Prostate gland (tissue), 2 donors: ENCODE data around the gene ADGRG6. TPM values are rescaled to one million over a fixed set of nuclear protein-coding genes. Genes with fewer than 3 reads are reported as not detected.

ENCODE experiments used
- DNase-seq: peaks from one replicate; pipeline ENCODE4 v3.0.0-alpha.2; 2019; ENCODE audit warnings: low spot score
- H3K27ac ChIP-seq, 2 donors: fragments of 200-600 bp; sonication (generic); 2 replicates each; pipeline ENCODE4 v1.5.1; 2017 to 2019
- H3K27me3 ChIP-seq: fragments of 200-600 bp; sonication (generic); replicated peaks from 2 replicates; pipeline ENCODE4 v1.5.1; 2019; ENCODE audit not compliant: insufficient read depth
- H3K36me3 ChIP-seq, 2 donors: fragments of 200-600 bp; sonication (generic); 1 replicate in 1 of 2; 2 replicates in 1 of 2; pipeline versions ENCODE4 v1.5.1 to v1.8.1; 2017 to 2019
- H3K4me1 ChIP-seq: fragments of 200-600 bp; sonication (generic); replicated peaks from 2 replicates; pipeline ENCODE4 v1.5.1; 2019
- H3K4me3 ChIP-seq, 2 donors: fragments of 200-600 bp; sonication (generic); 2 replicates each; pipeline ENCODE4 v1.5.1; 2017 to 2019
- H3K9me3 ChIP-seq: fragments of 200-600 bp; sonication (generic); 2 replicates; pipeline ENCODE4 v1.5.1; 2017
- POLR2A ChIP-seq: fragments of 450-650 bp; IDR thresholded peaks from one replicate; pipeline ENCODE4 v1.6.1; 2016; ENCODE audit warnings: antibody characterized with exemption, mild to moderate bottlenecking
- POLR2AphosphoS5 ChIP-seq: sonication (generic); formaldehyde crosslinking; IDR thresholded peaks from one replicate; pipeline ENCODE4 v1.6.1; 2017; ENCODE audit warnings: antibody characterized with exemption
- WGBS: methylation state at CpG from one replicate; pipeline ENCODE4 v1.1.5; 2018; 5-methylcytosine and 5-hydroxymethylcytosine counted together
- intact Hi-C: fragments of 100-400 bp; cut with DNase I; formaldehyde crosslinking; loops from one replicate; pipeline ENCODE4 v1.14.2; 2022
- total RNA-seq, 2 donors: library from RNA; depleted of rRNA; stranded (reverse); fragments of >200 nt; gene quantifications; one replicate each; pipeline ENCODE4 v1.1.0, GENCODE V29; 2016
- TF ChIP-seq, protein P1 (sequence below), 4 experiments: fragments of 200-600 bp in 2 of 4; fragments of 450-650 bp in 2 of 4; sonication (generic) in 2 of 4; IDR thresholded peaks; 1 replicate in 3 of 4; 2 replicates in 1 of 4; pipeline ENCODE4 v1.5.1; 2016 to 2019; ENCODE audit warnings: antibody characterized with exemption in 4 of 4, mild to moderate bottlenecking in 2 of 4, moderate library complexity in 2 of 4

The ADGRG6 gene
- total RNA-seq, 2 donors from 2014 or later: 13.5 to 18.0 TPM

DNA sequence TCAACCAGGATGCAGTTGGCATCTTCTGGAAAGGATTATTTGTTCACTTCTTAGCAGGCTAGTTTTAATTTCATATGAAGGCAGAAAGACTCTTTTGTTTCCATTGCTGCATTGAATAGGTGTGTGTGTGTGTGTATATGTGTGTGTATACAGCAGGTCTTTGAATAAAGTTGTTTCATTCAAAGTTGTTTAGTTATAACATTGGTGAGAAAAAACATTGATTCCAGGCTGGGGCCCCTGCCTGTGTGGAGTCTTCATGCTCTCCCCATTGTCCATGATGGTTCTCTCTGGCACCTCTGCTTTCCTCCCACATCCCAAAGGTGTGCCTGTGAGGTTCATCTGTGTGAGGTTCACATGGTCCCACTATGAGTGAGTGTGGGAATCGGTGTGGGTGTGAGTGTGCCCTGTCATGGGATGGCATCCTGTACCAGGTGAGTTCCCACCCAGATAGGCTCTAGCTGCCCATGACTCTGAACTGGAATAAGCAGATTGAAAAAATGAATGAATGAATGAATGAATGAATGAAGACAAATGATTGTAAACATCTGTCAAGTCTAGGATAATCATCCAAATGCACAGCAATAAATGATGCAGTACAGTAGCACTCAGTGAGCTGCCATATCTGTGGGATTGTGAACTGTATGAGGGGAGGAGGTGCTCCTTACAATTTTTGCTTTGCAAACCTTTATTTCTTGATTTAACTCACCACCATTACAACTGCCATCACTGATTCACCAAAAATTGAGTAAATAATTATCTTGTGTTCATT is 156.0 kb downstream of the ADGRG6 start:
- Histone ChIP-seq H3K36me3 (no peaks in the 10 kb centered on the region), H3K9me3 (no peaks in the 10 kb centered on the region), H3K27me3 (no peaks in the 10 kb centered on the region), H3K4me1 (no peaks in the 10 kb centered on the region), H3K4me3 (no peak overlapping the region), H3K27ac (no peak overlapping the region)
- intact Hi-C loops: no loop called here
- TF ChIP-seq POLR2A: no peak
- TF ChIP-seq, protein P1, sequence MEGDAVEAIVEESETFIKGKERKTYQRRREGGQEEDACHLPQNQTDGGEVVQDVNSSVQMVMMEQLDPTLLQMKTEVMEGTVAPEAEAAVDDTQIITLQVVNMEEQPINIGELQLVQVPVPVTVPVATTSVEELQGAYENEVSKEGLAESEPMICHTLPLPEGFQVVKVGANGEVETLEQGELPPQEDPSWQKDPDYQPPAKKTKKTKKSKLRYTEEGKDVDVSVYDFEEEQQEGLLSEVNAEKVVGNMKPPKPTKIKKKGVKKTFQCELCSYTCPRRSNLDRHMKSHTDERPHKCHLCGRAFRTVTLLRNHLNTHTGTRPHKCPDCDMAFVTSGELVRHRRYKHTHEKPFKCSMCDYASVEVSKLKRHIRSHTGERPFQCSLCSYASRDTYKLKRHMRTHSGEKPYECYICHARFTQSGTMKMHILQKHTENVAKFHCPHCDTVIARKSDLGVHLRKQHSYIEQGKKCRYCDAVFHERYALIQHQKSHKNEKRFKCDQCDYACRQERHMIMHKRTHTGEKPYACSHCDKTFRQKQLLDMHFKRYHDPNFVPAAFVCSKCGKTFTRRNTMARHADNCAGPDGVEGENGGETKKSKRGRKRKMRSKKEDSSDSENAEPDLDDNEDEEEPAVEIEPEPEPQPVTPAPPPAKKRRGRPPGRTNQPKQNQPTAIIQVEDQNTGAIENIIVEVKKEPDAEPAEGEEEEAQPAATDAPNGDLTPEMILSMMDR (IDR thresholded peaks at IDR 0.05): no peak
- TF ChIP-seq POLR2AphosphoS5: no peak
- DNase-seq: no peak
- WGBS: 100% methylated on average over 1 of the region's 1 CpG

DNA sequence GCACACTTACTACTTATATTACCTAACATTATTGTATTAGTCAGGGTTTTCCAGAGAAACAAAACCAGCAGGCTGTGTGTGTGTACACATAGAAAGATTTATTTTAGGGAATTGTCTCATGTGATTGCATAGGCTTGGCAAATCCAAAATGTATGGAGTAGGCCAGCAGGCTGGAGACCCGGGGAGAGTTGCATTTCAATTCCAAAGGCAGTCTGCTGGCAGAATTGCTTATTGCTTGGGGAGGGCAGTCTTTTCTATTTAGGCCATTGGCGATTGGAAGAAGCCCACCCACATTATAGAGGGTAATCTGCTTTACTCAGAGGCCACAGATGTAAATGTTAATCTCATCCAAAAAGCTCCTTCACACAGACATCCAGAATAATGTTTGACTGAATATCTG is 157.0 kb downstream of the ADGRG6 start:
- no peaks in the 10 kb centered on the region for H3K36me3 ChIP-seq
- DNase-seq: no peak
- TF ChIP-seq POLR2A: no peak
- TF ChIP-seq, protein P1 (IDR thresholded peaks at IDR 0.05): no peak
- TF ChIP-seq POLR2AphosphoS5: no peak
- intact Hi-C loops: no loop called here
- H3K4me3 ChIP-seq: no peak overlapping the region
- H3K4me1 ChIP-seq: no peaks in the 10 kb centered on the region
- WGBS: 73% methylated on average over 2 of the region's 2 CpGs
- H3K9me3 ChIP-seq: no peaks in the 10 kb centered on the region
- no peak overlapping the region for H3K27ac ChIP-seq
- H3K27me3 ChIP-seq: no peaks in the 10 kb centered on the region

DNA sequence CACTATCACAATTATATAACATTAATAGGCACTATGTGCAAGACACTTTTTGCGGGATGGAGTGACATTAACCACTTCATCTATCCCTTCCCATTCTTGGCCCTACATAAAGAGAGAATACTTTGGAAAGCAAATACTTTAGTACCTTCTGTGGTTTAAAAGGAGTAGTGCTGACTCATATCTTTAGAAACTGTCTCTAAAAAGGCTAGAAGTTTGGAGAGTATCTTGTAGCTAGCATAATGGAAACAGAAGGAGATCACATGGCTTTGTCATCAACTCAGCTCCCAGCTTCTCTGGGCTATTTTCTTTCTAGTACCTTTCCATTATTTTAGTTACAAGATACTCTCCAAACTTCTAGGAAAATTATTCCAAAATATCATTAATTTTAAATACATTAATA is 157.5 kb downstream of the ADGRG6 start:
- Histone ChIP-seq H3K27me3 (no peaks in the 10 kb centered on the region), H3K36me3 (no peaks in the 10 kb centered on the region), H3K27ac (no peak overlapping the region), H3K4me3 (no peak overlapping the region), H3K4me1 (no peaks in the 10 kb centered on the region), H3K9me3 (no peaks in the 10 kb centered on the region)
- WGBS: 90% methylated on average over 1 of the region's 1 CpG
- no peak for DNase-seq
- TF ChIP-seq POLR2A (no peak), POLR2AphosphoS5 (no peak)
- TF ChIP-seq, protein P1 (IDR thresholded peaks at IDR 0.05): no peak
- intact Hi-C loops: no loop called here

DNA sequence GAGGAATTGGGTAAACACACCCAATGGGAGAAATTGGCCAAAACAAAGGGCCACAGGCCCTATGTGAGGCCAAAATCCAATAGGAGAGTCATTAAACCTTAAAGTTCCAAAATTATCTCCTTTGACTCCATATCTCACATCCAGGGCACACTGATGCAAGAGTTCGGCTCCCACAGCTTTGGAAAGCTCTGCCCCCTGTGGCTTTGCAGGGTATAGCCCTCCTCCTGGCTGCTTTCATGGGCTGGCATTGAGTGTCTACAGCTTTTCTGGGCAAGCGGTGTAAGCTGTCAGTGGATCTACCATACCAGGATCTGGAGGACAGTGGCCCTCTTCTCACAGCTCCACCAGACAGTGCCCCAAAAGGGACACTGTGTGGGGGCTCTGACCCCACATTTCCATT is 160.5 kb downstream of the ADGRG6 start:
- H3K27me3 ChIP-seq: no peaks in the 10 kb centered on the region
- WGBS: 88% methylated on average over 2 of the region's 2 CpGs
- intact Hi-C loops: no loop called here
- no peaks in the 10 kb centered on the region for H3K4me1 ChIP-seq
- no peak for DNase-seq
- no peak overlapping the region for H3K27ac ChIP-seq
- H3K9me3 ChIP-seq: no peaks in the 10 kb centered on the region
- TF ChIP-seq POLR2AphosphoS5: no peak
- TF ChIP-seq, protein P1 (IDR thresholded peaks at IDR 0.05): no peak
- no peak for TF ChIP-seq POLR2A
- no peaks in the 10 kb centered on the region for H3K36me3 ChIP-seq
- H3K4me3 ChIP-seq: no peak overlapping the region

DNA sequence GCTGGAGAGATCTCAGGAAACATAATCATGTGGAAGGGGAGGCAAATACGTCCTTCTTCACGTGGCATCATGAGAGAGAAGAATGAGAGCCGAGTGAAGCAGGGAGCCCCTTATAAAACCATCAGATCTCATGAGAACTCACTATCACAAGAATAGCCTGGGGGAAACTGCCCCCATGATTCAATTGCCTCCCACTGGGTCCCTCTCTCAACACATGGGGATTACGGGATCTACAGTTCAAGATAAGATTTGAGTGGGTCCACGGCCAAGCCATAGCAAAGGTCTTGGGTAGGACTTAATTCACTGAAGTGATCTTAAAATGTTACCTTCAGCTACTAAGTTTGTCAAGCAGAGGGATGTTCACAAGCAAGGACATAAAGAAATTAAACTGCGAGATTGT is 162.2 kb downstream of the ADGRG6 start:
- Histone ChIP-seq H3K4me3 (no peak overlapping the region), H3K4me1 (no peaks in the 10 kb centered on the region), H3K9me3 (no peaks in the 10 kb centered on the region), H3K27ac (no peak overlapping the region), H3K27me3 (no peaks in the 10 kb centered on the region), H3K36me3 (no peaks in the 10 kb centered on the region)
- intact Hi-C loops: no loop called here
- no peak for DNase-seq
- 92% methylated on average over 6 of the region's 6 CpGs for WGBS
- no peak for TF ChIP-seq POLR2A
- TF ChIP-seq, protein P1 (IDR thresholded peaks at IDR 0.05): no peak
